Uterus (tissue), 4 donors: Measurements from ENCODE around the gene CDH4. TPM values are rescaled to one million over a fixed set of nuclear protein-coding genes. Genes with fewer than 3 reads are reported as not detected.

Source experiments
- DNase-seq, 2 donors: peaks; one replicate each; pipeline ENCODE4 v3.0.0-alpha.2; 2019 to 2020
- H3K27ac ChIP-seq, 2 donors: fragments of 200-600 bp; sonication (generic); 1 replicate in 1 of 2; 2 replicates in 1 of 2; pipeline ENCODE4 v1.5.1; 2016 to 2018
- H3K27me3 ChIP-seq, 2 donors: fragments of 200-600 bp; sonication (generic); one replicate each; pipeline ENCODE4 v1.5.1; 2018 to 2019; ENCODE audit warnings: control low read depth in 1 of 2
- H3K36me3 ChIP-seq, 2 donors: fragments of 200-600 bp; sonication (generic); one replicate each; pipeline ENCODE4 v1.5.1; 2019; ENCODE audit warnings: control low read depth in 1 of 2
- H3K4me1 ChIP-seq, 2 donors: fragments of 200-600 bp; sonication (generic); one replicate each; pipeline ENCODE4 v1.5.1; 2018 to 2019; ENCODE audit warnings: control low read depth in 1 of 2
- H3K4me3 ChIP-seq, 2 donors: fragments of 200-600 bp; sonication (generic); 1 replicate in 1 of 2; 2 replicates in 1 of 2; pipeline ENCODE4 v1.5.1; 2018 to 2019; ENCODE audit warnings: mild to moderate bottlenecking in 1 of 2
- H3K9me3 ChIP-seq, 2 donors: fragments of 200-600 bp; sonication (generic); one replicate each; pipeline ENCODE4 v1.5.1; 2019; ENCODE audit warnings: control low read depth in 1 of 2
- CTCF ChIP-seq, 4 experiments: fragments of 200-600 bp in 2 of 4; fragments of 450-650 bp in 2 of 4; sonication (generic) in 2 of 4; IDR thresholded peaks; one replicate each; pipeline ENCODE4 v1.5.1; 2016 to 2019; ENCODE audit warnings: antibody characterized with exemption in 4 of 4, mild to moderate bottlenecking in 2 of 4, moderate library complexity in 1 of 4
- POLR2A ChIP-seq, 2 donors: fragments of 450-650 bp; IDR thresholded peaks; one replicate each; pipeline ENCODE4 v1.6.1; 2016; ENCODE audit warnings: antibody characterized with exemption in 2 of 2, mild to moderate bottlenecking in 1 of 2, moderate library complexity in 1 of 2
- intact Hi-C: fragments of 100-400 bp; cut with DNase I; formaldehyde crosslinking; loops from one replicate; pipeline ENCODE4 v1.15.1; 2023; ENCODE audit warnings: low total_unique reads
- total RNA-seq, 4 donors: library from RNA; depleted of rRNA in 3 of 4; stranded (reverse); fragments of >200 nt in 3 of 4; gene quantifications; one replicate each; pipeline versions ENCODE4 v1.1.0 to v1.2.4, GENCODE V29; 2014 to 2023
- donor health status: DM: yes; HTN: yes; CAD: no.

Gene CDH4
- total RNA-seq, 4 donors from 2014 or later, result under 0.01 to 0.55 TPM; not detected in 2

GRCh38 chr20:61256365-61256764, 4.3 kb downstream of the CDH4 start:
- H3K27me3 ChIP-seq, result peaks cover 0 to 9% of the 10 kb centered on the region in 2 donors
- no peak for TF ChIP-seq POLR2A (IDR thresholded peaks at IDR 0.05)
- TF ChIP-seq CTCF (IDR thresholded peaks at IDR 0.05), result no peak
- no peak overlapping the region for H3K4me3 ChIP-seq
- H3K27ac ChIP-seq, result no peak overlapping the region
- H3K4me1 ChIP-seq, result peaks cover 0 to 11% of the 10 kb centered on the region in 2 donors
- intact Hi-C loops, result no loop called here
- H3K9me3 ChIP-seq, result no peaks in the 10 kb centered on the region
- no peak for DNase-seq
- H3K36me3 ChIP-seq, result no peaks in the 10 kb centered on the region

GRCh38 chr20:61256824-61257223, 4.8 kb downstream of the CDH4 start:
- Histone ChIP-seq H3K9me3 (no peaks in the 10 kb centered on the region), H3K4me1 (peaks cover 0 to 11% of the 10 kb centered on the region in 2 donors), H3K36me3 (no peaks in the 10 kb centered on the region), H3K4me3 (no peak overlapping the region), H3K27me3 (peaks cover 0 to 6% of the 10 kb centered on the region in 2 donors), H3K27ac (no peak overlapping the region)
- intact Hi-C loops, result no loop called here
- DNase-seq, result no peak
- TF ChIP-seq POLR2A (IDR thresholded peaks at IDR 0.05), result no peak
- TF ChIP-seq CTCF (IDR thresholded peaks at IDR 0.05), result no peak

- intact Hi-C loops, result no loop called here
- Histone ChIP-seq H3K27ac (no peak overlapping the region), H3K4me1 (peaks cover 0 to 9% of the 10 kb centered on the region in 2 donors), H3K36me3 (no peaks in the 10 kb centered on the region), H3K27me3 (peaks cover 0 to 6% of the 10 kb centered on the region in 2 donors), H3K9me3 (no peaks in the 10 kb centered on the region), H3K4me3 (no peak overlapping the region)
- no peak for DNase-seq
- TF ChIP-seq CTCF (IDR thresholded peaks at IDR 0.05), result no peak
- no peak for TF ChIP-seq POLR2A (IDR thresholded peaks at IDR 0.05)
Measured at GRCh38 chr20:61257611-61258010, 5.5 kb downstream of the CDH4 start.

GRCh38 chr20:61259741-61260140, 7.7 kb downstream of the CDH4 start:
- intact Hi-C loops, result no loop called here
- no peaks in the 10 kb centered on the region for H3K9me3 ChIP-seq
- no peaks in the 10 kb centered on the region for H3K4me1 ChIP-seq
- DNase-seq, result no peak
- no peak overlapping the region for H3K4me3 ChIP-seq
- no peak overlapping the region for H3K27ac ChIP-seq
- TF ChIP-seq POLR2A (IDR thresholded peaks at IDR 0.05), result no peak
- H3K36me3 ChIP-seq, result no peaks in the 10 kb centered on the region
- peaks cover 0 to 6% of the 10 kb centered on the region in 2 donors for H3K27me3 ChIP-seq

GRCh38 chr20:61260905-61261304, 8.8 kb downstream of the CDH4 start:
- Histone ChIP-seq H3K36me3 (no peaks in the 10 kb centered on the region), H3K4me1 (no peaks in the 10 kb centered on the region), H3K4me3 (no peak overlapping the region), H3K27ac (no peak overlapping the region), H3K9me3 (no peaks in the 10 kb centered on the region), H3K27me3 (peaks cover 0 to 6% of the 10 kb centered on the region in 2 donors)
- TF ChIP-seq CTCF (IDR thresholded peaks at IDR 0.05) (no peak), POLR2A (IDR thresholded peaks at IDR 0.05) (no peak)
- intact Hi-C loops, result no loop called here
- DNase-seq, result no peak

GRCh38 chr20:61262036-61262435, 10.0 kb downstream of the CDH4 start:
- intact Hi-C loops, result no loop called here
- DNase-seq, result no peak
- Histone ChIP-seq H3K4me3 (no peak overlapping the region), H3K27ac (no peak overlapping the region), H3K36me3 (no peaks in the 10 kb centered on the region), H3K9me3 (no peaks in the 10 kb centered on the region), H3K4me1 (no peaks in the 10 kb centered on the region), H3K27me3 (no peaks in the 10 kb centered on the region)
- TF ChIP-seq POLR2A (IDR thresholded peaks at IDR 0.05) (no peak), CTCF (IDR thresholded peaks at IDR 0.05) (no peak)
